IMR-90 (cell line): ENCODE measurements around the gene RAB31. TPM values are rescaled to one million over a fixed set of nuclear protein-coding genes. Genes with fewer than 3 reads are reported as not detected.
A peak's percentile ranks its signal among the peaks of the same experiment; 100 is the strongest.

Experiments used
- ATAC-seq: fragments of 200-7000 bp; cut with Tn5 transposase; 2 replicates; pipeline ENCODE4 v1.9.1; 2020; ENCODE audit warnings: low read depth, mild to moderate bottlenecking, moderate library complexity
- BruUV-seq: library from RNA; stranded (reverse); fragments of 400-500 nt; replicated peaks from 2 replicates; lab custom pipeline; 2021; lab: Mats Ljungman, UMichigan
- CTCF ChIA-PET: fragments of 300-600 bp; formaldehyde crosslinking; extraction: SDS; loops from one replicate; lab custom pipeline; 2021; ENCODE audit warnings: antibody characterized with exemption; lab: Yijun Ruan, JAX
- POLR2A ChIA-PET: fragments of 300-600 bp; sonication (Branson Sonifier 250); formaldehyde crosslinking; loops from one replicate; lab custom pipeline; 2022; ENCODE audit warnings: antibody characterized with exemption; ENCODE audit not compliant: unreplicated experiment; lab: Charles Lee
- DNase-seq: peaks from one replicate; pipeline ENCODE4 v3.0.0; 2013
- H2AFZ ChIP-seq: replicated peaks from 2 replicates; pipeline ENCODE3; 2013; ENCODE audit warnings: low read length, mild to moderate bottlenecking; ENCODE audit not compliant: poor library complexity
- H2AK5ac ChIP-seq: 2 replicates; pipeline ENCODE4 v1.6.1; 2013; ENCODE audit warnings: low read depth, low read length, inconsistent platforms
- H2AK9ac ChIP-seq: replicated peaks from 2 replicates; pipeline ENCODE3; 2013; ENCODE audit warnings: mild to moderate bottlenecking, low read depth, low read length, moderate library complexity; ENCODE audit not compliant: poor library complexity
- H2BK120ac ChIP-seq: 2 replicates; pipeline ENCODE4 v1.6.1; 2013; ENCODE audit warnings: low read depth, low read length, inconsistent platforms
- H2BK15ac ChIP-seq: 3 replicates; pipeline ENCODE4 v1.6.1; 2013; ENCODE audit warnings: low read depth, low read length, inconsistent platforms
- H2BK20ac ChIP-seq: 2 replicates; pipeline ENCODE4 v1.6.1; 2013; ENCODE audit warnings: low read depth, mild to moderate bottlenecking, inconsistent platforms, low read length, moderate library complexity
- H2BK5ac ChIP-seq: 2 replicates; pipeline ENCODE4 v1.6.1; 2013; ENCODE audit warnings: mild to moderate bottlenecking, low read depth, low read length, inconsistent platforms; ENCODE audit not compliant: poor library complexity, severe bottlenecking
- H3K14ac ChIP-seq: replicated peaks from 2 replicates; pipeline ENCODE4 v1.6.1; 2013; ENCODE audit warnings: low read depth, low read length, inconsistent platforms
- H3K18ac ChIP-seq: 2 replicates; pipeline ENCODE4 v1.6.1; 2013; ENCODE audit warnings: low read depth, low read length, control low read depth
- H3K23ac ChIP-seq: 2 replicates; pipeline ENCODE4 v1.6.1; 2013; ENCODE audit warnings: low read depth, low read length, inconsistent platforms
- H3K27ac ChIP-seq: 2 replicates; pipeline ENCODE4 v1.5.1; 2013; ENCODE audit warnings: mild to moderate bottlenecking, control low read depth, low read length; ENCODE audit not compliant: insufficient read depth
- H3K27me3 ChIP-seq: 2 replicates; pipeline ENCODE4 v1.6.1; 2013; ENCODE audit warnings: low read length; ENCODE audit not compliant: control insufficient read depth, insufficient read depth
- H3K36me3 ChIP-seq: 2 replicates; pipeline ENCODE4 v1.6.1; 2013; ENCODE audit warnings: low read length, mixed read lengths; ENCODE audit not compliant: control insufficient read depth, insufficient read depth
- H3K4ac ChIP-seq: 2 replicates; pipeline ENCODE4 v1.6.1; 2013; ENCODE audit warnings: low read depth, low read length, inconsistent platforms
- H3K4me1 ChIP-seq: 2 replicates; pipeline ENCODE4 v1.6.1; 2013; ENCODE audit warnings: low read length, mixed read lengths; ENCODE audit not compliant: control insufficient read depth, insufficient read depth
- H3K4me2 ChIP-seq: 2 replicates; pipeline ENCODE4 v1.6.1; 2013; ENCODE audit warnings: low read depth, mild to moderate bottlenecking, control low read depth, low read length, moderate library complexity
- H3K4me3 ChIP-seq: 2 replicates; pipeline ENCODE4 v1.5.1; 2013; ENCODE audit warnings: low read depth, mild to moderate bottlenecking, control low read depth, low read length, moderate library complexity; ENCODE audit not compliant: insufficient read depth
- H3K56ac ChIP-seq: 2 replicates; pipeline ENCODE4 v1.6.1; 2013; ENCODE audit warnings: low read length, inconsistent platforms; ENCODE audit not compliant: insufficient read depth; ENCODE audit errors: extremely low read depth
- H3K79me1 ChIP-seq, 2 experiments: 2 replicates each; pipeline ENCODE4 v1.6.1; 2013; ENCODE audit warnings: low read length in 2 of 2, inconsistent platforms in 1 of 2, low read depth in 1 of 2
- H3K9ac ChIP-seq: 2 replicates; pipeline ENCODE4 v1.6.1; 2013; ENCODE audit warnings: low read depth, low read length, control low read depth
- H3K9me1 ChIP-seq: 2 replicates; pipeline ENCODE4 v1.6.1; 2013; ENCODE audit warnings: low read length, inconsistent platforms; ENCODE audit not compliant: insufficient read depth
- H3K9me3 ChIP-seq: 2 replicates; pipeline ENCODE4 v1.6.1; 2013; ENCODE audit warnings: low read length; ENCODE audit not compliant: control insufficient read depth, insufficient read depth
- H4K20me1 ChIP-seq: 2 replicates; pipeline ENCODE4 v1.6.1; 2013; ENCODE audit warnings: low read length, inconsistent platforms; ENCODE audit not compliant: insufficient read depth
- H4K5ac ChIP-seq: 2 replicates; pipeline ENCODE4 v1.6.1; 2013; ENCODE audit warnings: mild to moderate bottlenecking, low read depth, low read length, control low read depth
- H4K8ac ChIP-seq, 2 experiments: 2 replicates each; pipeline ENCODE4 v1.6.1; 2013; ENCODE audit warnings: low read depth in 2 of 2, low read length in 2 of 2, control low read depth in 1 of 2, inconsistent platforms in 1 of 2
- H4K91ac ChIP-seq: 2 replicates; pipeline ENCODE4 v1.6.1; 2013; ENCODE audit warnings: low read depth, low read length, inconsistent platforms; ENCODE audit not compliant: insufficient read depth
- BHLHE40 ChIP-seq: fragments of 150-350 bp; IDR thresholded peaks from 2 replicates; pipeline ENCODE4 v1.6.1; 2016; ENCODE audit warnings: mild to moderate bottlenecking, low read depth, low read length
- CEBPB ChIP-seq: IDR thresholded peaks from 2 replicates; pipeline ENCODE4 v1.6.1; 2012; ENCODE audit warnings: low read depth, low read length, improper control_type of control experiment
- CHD1 ChIP-seq: IDR thresholded peaks from 2 replicates; pipeline ENCODE4 v1.6.1; 2012; ENCODE audit warnings: low read depth, low read length, improper control_type of control experiment
- CTCF ChIP-seq: conservative IDR thresholded peaks from 2 replicates; pipeline ENCODE4 v1.5.1; 2012; ENCODE audit warnings: mild to moderate bottlenecking, low read depth, low read length, improper control_type of control experiment
- ELK1 ChIP-seq: fragments of 150-350 bp; IDR thresholded peaks from 2 replicates; pipeline ENCODE4 v1.6.1; 2016; ENCODE audit warnings: low read depth, mild to moderate bottlenecking, low read length, moderate library complexity, borderline replicate concordance
- FOS ChIP-seq: fragments of 150-350 bp; IDR thresholded peaks from 2 replicates; pipeline ENCODE4 v1.6.1; 2016; ENCODE audit warnings: low read depth, low read length
- MAFK ChIP-seq: IDR thresholded peaks from 2 replicates; pipeline ENCODE4 v1.6.1; 2012; ENCODE audit warnings: low read depth, low read length, improper control_type of control experiment
- MAZ ChIP-seq: IDR thresholded peaks from 2 replicates; pipeline ENCODE4 v1.6.1; 2012; ENCODE audit warnings: low read depth, mild to moderate bottlenecking, low read length, improper control_type of control experiment, moderate library complexity, borderline replicate concordance
- MXI1 ChIP-seq: IDR thresholded peaks from 2 replicates; pipeline ENCODE4 v1.6.1; 2012; ENCODE audit warnings: low read depth, mild to moderate bottlenecking, low read length, moderate library complexity, borderline replicate concordance
- NFE2L2 ChIP-seq: fragments of 150-350 bp; IDR thresholded peaks from 2 replicates; pipeline ENCODE4 v1.6.1; 2016; ENCODE audit warnings: low read depth, mild to moderate bottlenecking, low read length
- POLR2A ChIP-seq: IDR thresholded peaks from 2 replicates; pipeline ENCODE4 v1.6.1; 2012; ENCODE audit warnings: mild to moderate bottlenecking, low read depth, low read length
- RCOR1 ChIP-seq: IDR thresholded peaks from 2 replicates; pipeline ENCODE4 v1.6.1; 2012; ENCODE audit warnings: mild to moderate bottlenecking, low read length, improper control_type of control experiment; ENCODE audit not compliant: insufficient replicate concordance
- RFX5 ChIP-seq: IDR thresholded peaks from 2 replicates; pipeline ENCODE4 v1.8.0; 2012; ENCODE audit warnings: low read depth, mild to moderate bottlenecking, low read length, moderate library complexity
- SMC3 ChIP-seq: fragments of 150-350 bp; IDR thresholded peaks from 2 replicates; pipeline ENCODE4 v1.6.1; 2016; ENCODE audit warnings: low read depth, mild to moderate bottlenecking, antibody characterized with exemption, low read length, moderate library complexity
- USF2 ChIP-seq: fragments of 150-350 bp; IDR thresholded peaks from 2 replicates; pipeline ENCODE4 v1.6.1; 2017; ENCODE audit warnings: mild to moderate bottlenecking, antibody characterized with exemption, low read length, low read depth
- WGBS, 2 experiments: methylation state at CpG; one replicate each; pipeline versions ENCODE4 v1.1.5 to v1.1.7; 2013; ENCODE audit warnings: missing lambda C conversion rate in 2 of 2; ENCODE audit not compliant: insufficient read length in 1 of 2; ENCODE audit errors: extremely low coverage in 2 of 2; 5-methylcytosine and 5-hydroxymethylcytosine counted together
- dilution Hi-C: fragments of 300-500 bp; cut with HindIII; formaldehyde crosslinking; loops from one replicate; pipeline ENCODE4 v1.14.3; 2018; ENCODE audit warnings: low sequenced_read_pairs; ENCODE audit not compliant: unreplicated experiment
- in situ Hi-C: fragments of 300-500 bp; cut with MboI; formaldehyde crosslinking; loops from 3 replicates; pipeline ENCODE4 v1.14.3; 2019; ENCODE audit warnings: low sequenced_read_pairs, inconsistent platforms, mixed read lengths
- intact Hi-C: fragments of 100-400 bp; cut with micrococcal nuclease; formaldehyde crosslinking; loops from 2 replicates; pipeline ENCODE4 v1.10.0; 2022
- polyA plus RNA-seq, 3 experiments: library from polyadenylated mRNA; depleted of rRNA; stranded (reverse); fragments of >200 nt; gene quantifications; 2 replicates each; pipeline ENCODE4 v1.2.3, GENCODE V29; 2012; ENCODE audit warnings: low replicate concordance in 1 of 3
- total RNA-seq: library from RNA; depleted of rRNA; stranded (reverse); fragments of >200 nt; gene quantifications from 2 replicates; pipeline ENCODE4 v1.2.3, GENCODE V29; 2012

RAB31 gene
- total and polyA plus RNA-seq, 2 of the 4 experiments (the other 2 are of a cell fraction): 13.8 to 26.9 TPM

GRCh38 chr18:9721893-9722550 lies 13.9 kb downstream of the RAB31 start:
- Histone ChIP-seq H2AK9ac (no peak overlapping the region), H3K27ac (no peak overlapping the region), H3K14ac (no peak overlapping the region; the same call in 1 of the 2 replicates), H2BK5ac (no peak overlapping the region), H3K56ac (no peak overlapping the region), H3K9ac (no peak overlapping the region), H3K4me3 (no peak overlapping the region), H3K79me1 (peaks cover 19 to 63% of the 10 kb centered on the region in 2 experiments), H3K4me2 (no peak overlapping the region), H3K36me3 (peaks cover 5% of the 10 kb centered on the region), H3K18ac (no peak overlapping the region), H2BK15ac (no peak overlapping the region), H3K9me1 (peaks cover 11% of the 10 kb centered on the region), H2AFZ (no peak overlapping the region), H4K20me1 (peaks cover 27% of the 10 kb centered on the region), H3K27me3 (no peaks in the 10 kb centered on the region), H4K5ac (no peak overlapping the region), H3K23ac (no peak overlapping the region), H2BK120ac (no peak overlapping the region), H2AK5ac (0 out of 2 replicates have a peak overlapping the region, but pooled peaks have one; percentile 22), H3K9me3 (peaks cover 3% of the 10 kb centered on the region; the same call in 1 of the 2 replicates), H3K4me1 (peaks cover 6% of the 10 kb centered on the region), H4K8ac (no peak overlapping the region), H3K4ac (no peak overlapping the region), H2BK20ac (no peak overlapping the region), H4K91ac (no peak overlapping the region)
- dilution Hi-C loops: no loop called here
- in situ Hi-C loops: loop anchor here (25.0 kb wide), 1 partner anchor 215 kb away; no protein-coding TSS in a partner anchor
- POLR2A ChIA-PET: no interaction called here
- BruUV-seq: no TSS peak
- no peak for ATAC-seq
- intact Hi-C loops: no loop called here
- CTCF ChIA-PET: interaction anchor here (0.7 to 0.9 kb wide), 2 partner anchors 29 to 819 kb away, joined by 4 read pairs; no protein-coding TSS in a partner anchor
- DNase-seq: no peak
- WGBS, 2 experiments: 86% methylated on average over 5 of the region's 9 CpGs; no CpG with 5 or more reads in 1 of the 2 experiments
- no peak for TF ChIP-seq POLR2A
- TF ChIP-seq ELK1: no peak
- no peak for TF ChIP-seq CTCF
- TF ChIP-seq MXI1: no peak
- TF ChIP-seq CHD1: no peak
- TF ChIP-seq SMC3: no peak
- no peak for TF ChIP-seq NFE2L2
- no peak for TF ChIP-seq MAFK
- no peak for TF ChIP-seq RFX5
- TF ChIP-seq USF2: no peak
- TF ChIP-seq BHLHE40: no peak
- no peak for TF ChIP-seq RCOR1
- TF ChIP-seq FOS: no peak
- no peak for TF ChIP-seq MAZ
- TF ChIP-seq CEBPB: no peak
